Endothelial cell of umbilical vein (primary cell): Measurements from ENCODE around the gene CNNM3. TPM values are rescaled to one million over a fixed set of nuclear protein-coding genes. Genes with fewer than 3 reads are reported as not detected.

Source experiments
- BruUV-seq: library from RNA; stranded (reverse); fragments of 400-500 nt; replicated peaks from 2 replicates; lab custom pipeline; 2021; lab: Mats Ljungman, UMichigan
- CTCF ChIA-PET: fragments of 300-600, 350-600 bp; sonication (Branson Sonifier 250); formaldehyde crosslinking; loops from one replicate; lab custom pipeline; 2021; ENCODE audit warnings: antibody characterized with exemption, inconsistent platforms; lab: Charles Lee
- POLR2A ChIA-PET: fragments of 300-600, 350-600 bp; sonication (Branson Sonifier 250); formaldehyde crosslinking; loops from one replicate; lab custom pipeline; 2021; ENCODE audit warnings: antibody characterized with exemption, inconsistent platforms; lab: Charles Lee
- DNase-seq: peaks from one replicate; pipeline ENCODE4 v3.0.0-alpha.2; 2011; ENCODE audit warnings: low read depth, low spot score
- FAIRE-seq: peaks from 2 replicates; lab custom pipeline; 2011; peaks lifted over from hg19 to GRCh38; lab: Jason Lieb, UNC
- H2AFZ ChIP-seq: 2 replicates; pipeline ENCODE4 v1.6.0; 2012; ENCODE audit warnings: low read depth, low read length, control low read depth, inconsistent platforms
- H3K27ac ChIP-seq: 2 replicates; pipeline ENCODE4 v1.5.1; 2011; ENCODE audit warnings: low read depth, mild to moderate bottlenecking, control low read depth, low read length, moderate library complexity; ENCODE audit not compliant: insufficient read depth
- H3K27me3 ChIP-seq, 2 experiments: 2 replicates each; pipeline versions ENCODE4 v1.6.0 to v1.6.1; 2011; ENCODE audit warnings: low read length in 2 of 2, mixed read lengths in 1 of 2; ENCODE audit not compliant: control insufficient read depth in 2 of 2, insufficient read depth in 2 of 2
- H3K36me3 ChIP-seq, 2 experiments: 2 replicates in 1 of 2; 3 replicates in 1 of 2; pipeline ENCODE4 v1.5.1; 2011; ENCODE audit warnings: low read length in 2 of 2, mild to moderate bottlenecking in 1 of 2, moderate library complexity in 1 of 2; ENCODE audit not compliant: control insufficient read depth in 2 of 2, insufficient read depth in 2 of 2; ENCODE audit errors: extremely low read depth in 1 of 2
- H3K4me1 ChIP-seq: 3 replicates; pipeline ENCODE4 v1.5.1; 2011; ENCODE audit warnings: mild to moderate bottlenecking, low read length; ENCODE audit not compliant: control insufficient read depth, insufficient read depth; ENCODE audit errors: extremely low read depth
- H3K4me2 ChIP-seq: 2 replicates; pipeline ENCODE4 v1.6.1; 2011; ENCODE audit warnings: low read length, control low read depth, mixed read lengths; ENCODE audit not compliant: insufficient read depth
- H3K4me3 ChIP-seq, 3 experiments: fragments of 200-600 bp in 1 of 3; sonication (generic), shearing (Covaris generic) in 1 of 3; replicated peaks in 1 of 3; 2 replicates each; pipeline ENCODE4 v1.5.1; 2011 to 2016; ENCODE audit warnings: control low read depth in 3 of 3, low read length in 3 of 3, mild to moderate bottlenecking in 2 of 3, inconsistent platforms in 1 of 3, low read depth in 1 of 3, moderate library complexity in 1 of 3; ENCODE audit not compliant: insufficient read depth in 1 of 3
- H3K79me2 ChIP-seq: 2 replicates; pipeline ENCODE4 v1.6.0; 2012; ENCODE audit warnings: low read length, inconsistent platforms; ENCODE audit not compliant: control insufficient read depth, insufficient read depth
- H3K9ac ChIP-seq: replicated peaks from 2 replicates; pipeline ENCODE3; 2011; ENCODE audit warnings: low read length, control low read depth; ENCODE audit not compliant: insufficient read depth; ENCODE audit errors: extremely low read depth
- H3K9me1 ChIP-seq: replicated peaks from 3 replicates; pipeline ENCODE4 v1.6.0; 2011; ENCODE audit warnings: mild to moderate bottlenecking, low read length; ENCODE audit not compliant: control insufficient read depth, insufficient read depth; ENCODE audit errors: extremely low read depth
- H3K9me3 ChIP-seq: replicated peaks from 2 replicates; pipeline ENCODE4 v1.5.1; 2012; ENCODE audit warnings: low read length, inconsistent platforms; ENCODE audit not compliant: control insufficient read depth, insufficient read depth
- H4K20me1 ChIP-seq: replicated peaks from 2 replicates; pipeline ENCODE3; 2011; ENCODE audit warnings: mild to moderate bottlenecking, low read length; ENCODE audit not compliant: control insufficient read depth, insufficient read depth; ENCODE audit errors: extremely low read depth
- EZH2 ChIP-seq: IDR thresholded peaks from 2 replicates; pipeline ENCODE4 v1.6.1; 2012; ENCODE audit warnings: borderline replicate concordance, low read depth, mild to moderate bottlenecking, moderate library complexity, low read length, inconsistent platforms; ENCODE audit not compliant: severe bottlenecking
- FOS ChIP-seq: IDR thresholded peaks from 2 replicates; pipeline ENCODE4 v1.6.1; 2011; ENCODE audit warnings: mild to moderate bottlenecking, low read length, moderate library complexity, borderline replicate concordance; ENCODE audit not compliant: insufficient read depth
- GATA2 ChIP-seq: IDR thresholded peaks from 2 replicates; pipeline ENCODE4 v1.7.0; 2011; ENCODE audit warnings: low read depth, mild to moderate bottlenecking, moderate library complexity, mixed read lengths, low read length; ENCODE audit not compliant: insufficient read length, insufficient read depth
- JUN ChIP-seq: IDR thresholded peaks from 2 replicates; pipeline ENCODE4 v1.6.1; 2011; ENCODE audit warnings: borderline replicate concordance, low read depth; ENCODE audit not compliant: insufficient read length, insufficient read depth
- MYC ChIP-seq: IDR thresholded peaks from one replicate; pipeline ENCODE4 v1.6.1; 2011; ENCODE audit warnings: mild to moderate bottlenecking, low read depth, low read length
- POLR2A ChIP-seq: IDR thresholded peaks from 2 replicates; pipeline ENCODE4 v1.6.1; 2012; ENCODE audit warnings: low read depth, mild to moderate bottlenecking, control low read depth, low read length
- POLR2AphosphoS5 ChIP-seq: IDR thresholded peaks from 2 replicates; pipeline ENCODE4 v1.6.1; 2012; ENCODE audit warnings: low read depth, mild to moderate bottlenecking, control low read depth, low read length, moderate library complexity; ENCODE audit not compliant: insufficient read depth
- dilution Hi-C: fragments of 300-500 bp; cut with MboI; formaldehyde crosslinking; loops from one replicate; pipeline ENCODE4 v1.15.0; 2019; ENCODE audit warnings: low sequenced_read_pairs; ENCODE audit not compliant: extremely low pct_ligation_motif_present
- intact Hi-C: fragments of 100-400 bp; cut with micrococcal nuclease; formaldehyde crosslinking; loops from one replicate; pipeline ENCODE4 v1.10.0; 2022
- polyA plus RNA-seq, 4 experiments: library from polyadenylated mRNA; depleted of rRNA in 3 of 4; stranded (reverse) in 3 of 4; unstranded in 1 of 4; fragments of >200 nt; gene quantifications; 2 replicates each; pipeline versions ENCODE4 v1.2.1 to v1.2.3, GENCODE V29; 2011 to 2012; ENCODE audit warnings: missing spikeins in 1 of 4
- total RNA-seq: library from RNA; stranded (reverse); gene quantifications from 2 replicates; pipeline ENCODE4 v1.2.3, GENCODE V29; 2021
- TF ChIP-seq, protein P1 (sequence below): IDR thresholded peaks from 2 replicates; pipeline ENCODE4 v1.6.1; 2011; ENCODE audit not compliant: insufficient read depth, insufficient read length
- TF ChIP-seq, protein P2 (sequence below), 2 donors: IDR thresholded peaks; 1 replicate in 1 of 2; 2 replicates in 1 of 2; pipeline ENCODE4 v1.5.1; 2011; ENCODE audit warnings: low read length in 2 of 2, mild to moderate bottlenecking in 2 of 2, moderate library complexity in 2 of 2, control low read depth in 1 of 2, inconsistent platforms in 1 of 2, low read depth in 1 of 2; ENCODE audit not compliant: insufficient read depth in 1 of 2; ENCODE audit errors: extremely low read depth in 1 of 2

Gene CNNM3
- total and polyA plus RNA-seq, 2 donors (not counting 3 experiments of a cell fraction or from before 2014, with no cell fraction given), result 13.0 to 14.9 TPM

DNA sequence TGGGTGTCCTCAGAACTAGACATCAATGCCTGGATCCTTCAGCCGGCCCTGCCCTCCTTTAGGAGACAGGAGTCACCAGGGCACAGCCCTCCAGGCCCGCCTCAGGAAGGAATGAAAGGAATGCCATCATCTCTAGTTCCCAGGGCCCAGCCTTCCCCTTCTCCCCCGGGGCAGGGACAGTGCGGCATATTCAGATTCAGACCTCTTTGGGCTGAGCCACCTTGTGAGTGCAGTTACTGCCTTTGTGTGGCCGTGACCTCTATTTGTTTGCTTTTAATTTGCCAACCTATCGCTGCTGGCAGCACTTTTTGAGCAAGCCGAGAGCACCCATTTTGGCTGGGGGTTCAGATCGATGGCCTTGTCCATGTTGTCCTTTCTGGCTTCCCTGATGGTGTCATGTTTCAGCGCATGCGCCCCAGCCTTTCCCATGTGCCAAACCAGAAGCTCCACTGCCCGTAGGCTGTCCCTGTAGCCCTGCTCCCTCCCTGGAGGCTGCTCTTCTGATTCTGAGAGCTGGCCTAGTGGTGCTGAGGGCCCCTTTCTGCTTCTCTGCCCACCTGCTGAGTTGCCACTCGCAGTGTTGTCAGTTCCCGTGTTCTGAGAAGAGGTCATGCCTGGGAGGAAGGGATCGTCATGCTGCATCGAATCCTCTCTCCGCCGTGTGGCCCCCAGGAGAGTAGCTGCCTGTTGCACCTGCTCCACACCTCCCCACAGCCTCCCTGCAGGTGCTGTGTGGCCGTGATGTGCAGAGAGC is 16.9 kb downstream of the CNNM3 start:
- FAIRE-seq (no peak), DNase-seq (no peak)
- Histone ChIP-seq H3K27me3 (no peaks in the 10 kb centered on the region), H3K9me3 (no peaks in the 10 kb centered on the region), H3K4me2 (no peak overlapping the region), H3K9ac (no peak overlapping the region), H4K20me1 (no peaks in the 10 kb centered on the region), H3K4me1 (no peaks in the 10 kb centered on the region), H3K79me2 (no peaks in the 10 kb centered on the region), H3K27ac (no peak overlapping the region), H3K36me3 (peaks cover 2 to 25% of the 10 kb centered on the region in 2 experiments), H2AFZ (no peak overlapping the region), H3K4me3 (no peak overlapping the region), H3K9me1 (no peaks in the 10 kb centered on the region)
- dilution Hi-C loops, result no loop called here
- intact Hi-C loops, result no loop called here
- TF ChIP-seq GATA2, result no peak
- TF ChIP-seq POLR2A, result no peak
- TF ChIP-seq, protein P1, sequence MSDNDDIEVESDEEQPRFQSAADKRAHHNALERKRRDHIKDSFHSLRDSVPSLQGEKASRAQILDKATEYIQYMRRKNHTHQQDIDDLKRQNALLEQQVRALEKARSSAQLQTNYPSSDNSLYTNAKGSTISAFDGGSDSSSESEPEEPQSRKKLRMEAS, result no peak
- no peak for TF ChIP-seq EZH2
- no peak for TF ChIP-seq POLR2AphosphoS5
- TF ChIP-seq, protein P2, sequence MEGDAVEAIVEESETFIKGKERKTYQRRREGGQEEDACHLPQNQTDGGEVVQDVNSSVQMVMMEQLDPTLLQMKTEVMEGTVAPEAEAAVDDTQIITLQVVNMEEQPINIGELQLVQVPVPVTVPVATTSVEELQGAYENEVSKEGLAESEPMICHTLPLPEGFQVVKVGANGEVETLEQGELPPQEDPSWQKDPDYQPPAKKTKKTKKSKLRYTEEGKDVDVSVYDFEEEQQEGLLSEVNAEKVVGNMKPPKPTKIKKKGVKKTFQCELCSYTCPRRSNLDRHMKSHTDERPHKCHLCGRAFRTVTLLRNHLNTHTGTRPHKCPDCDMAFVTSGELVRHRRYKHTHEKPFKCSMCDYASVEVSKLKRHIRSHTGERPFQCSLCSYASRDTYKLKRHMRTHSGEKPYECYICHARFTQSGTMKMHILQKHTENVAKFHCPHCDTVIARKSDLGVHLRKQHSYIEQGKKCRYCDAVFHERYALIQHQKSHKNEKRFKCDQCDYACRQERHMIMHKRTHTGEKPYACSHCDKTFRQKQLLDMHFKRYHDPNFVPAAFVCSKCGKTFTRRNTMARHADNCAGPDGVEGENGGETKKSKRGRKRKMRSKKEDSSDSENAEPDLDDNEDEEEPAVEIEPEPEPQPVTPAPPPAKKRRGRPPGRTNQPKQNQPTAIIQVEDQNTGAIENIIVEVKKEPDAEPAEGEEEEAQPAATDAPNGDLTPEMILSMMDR (IDR thresholded peaks at IDR 0.05; ENCODE audit: extremely low read depth in 1 of 2, insufficient read depth in 1 of 2, low read depth in 1 of 2, low read length in 2 of 2), result no peak
- TF ChIP-seq MYC, result no peak
- no peak for TF ChIP-seq JUN
- no peak for TF ChIP-seq FOS
- BruUV-seq, result TSS peak; percentile 15
- CTCF ChIA-PET, result interaction anchor here (1.2 kb wide), 1 partner anchor 10 kb away, joined by 3 read pairs; no protein-coding TSS in a partner anchor
- POLR2A ChIA-PET, result no interaction called here
